Small intestine (tissue), 7 donors: ENCODE results near the gene INSRR. TPM values are rescaled to one million over a fixed set of nuclear protein-coding genes. Genes with fewer than 3 reads are reported as not detected.
A peak's percentile ranks its signal among the peaks of the same experiment; 100 is the strongest.

Source experiments
- DNase-seq, 2 donors: peaks; one replicate each; pipeline versions ENCODE4 v3.0.0 to v3.0.0-alpha.2; 2013
- FAIRE-seq: peaks from 2 replicates; lab custom pipeline; 2012; peaks lifted over from hg19 to GRCh38; lab: Jason Lieb, UNC
- H3K27ac ChIP-seq, 3 donors: one replicate each; pipeline ENCODE4 v1.5.1; 2013; ENCODE audit warnings: low read length in 2 of 3, mild to moderate bottlenecking in 2 of 3, control low read depth in 1 of 3, inconsistent platforms in 1 of 3, low read depth in 1 of 3, moderate library complexity in 1 of 3
- H3K27me3 ChIP-seq, 3 donors: one replicate each; pipeline ENCODE4 v1.6.1; 2013; ENCODE audit warnings: low read length in 3 of 3, inconsistent platforms in 1 of 3; ENCODE audit not compliant: control insufficient read depth in 3 of 3, insufficient read depth in 3 of 3
- H3K36me3 ChIP-seq, 3 donors: one replicate each; pipeline ENCODE4 v1.6.1; 2013; ENCODE audit warnings: low read length in 3 of 3, inconsistent platforms in 1 of 3, low read depth in 1 of 3, mild to moderate bottlenecking in 1 of 3, moderate library complexity in 1 of 3; ENCODE audit not compliant: control insufficient read depth in 3 of 3, insufficient read depth in 2 of 3
- H3K4me1 ChIP-seq, 3 donors: one replicate each; pipeline ENCODE4 v1.6.1; 2013; ENCODE audit warnings: low read length in 2 of 3, inconsistent platforms in 1 of 3, low read depth in 1 of 3, mild to moderate bottlenecking in 1 of 3, moderate library complexity in 1 of 3; ENCODE audit not compliant: control insufficient read depth in 3 of 3, insufficient read depth in 2 of 3
- H3K4me3 ChIP-seq, 3 donors: one replicate each; pipeline ENCODE4 v1.5.1; 2013; ENCODE audit warnings: low read length in 3 of 3, control low read depth in 1 of 3, inconsistent platforms in 1 of 3, low read depth in 1 of 3, mild to moderate bottlenecking in 1 of 3, moderate library complexity in 1 of 3
- H3K9me3 ChIP-seq, 2 donors: one replicate each; pipeline ENCODE4 v1.6.1; 2013; ENCODE audit warnings: low read depth in 1 of 2, low read length in 1 of 2; ENCODE audit not compliant: control insufficient read depth in 2 of 2, insufficient read depth in 1 of 2
- WGBS, 3 donors: extraction: QIAGEN DNeasy Blood & Tissue Kit; methylation state at CpG; one replicate each; pipeline ENCODE4 v1.1.7; 2013; 5-methylcytosine and 5-hydroxymethylcytosine counted together
- polyA plus RNA-seq, 4 donors: library from polyadenylated mRNA; stranded (reverse) in 3 of 4; unstranded in 1 of 4; fragments of 200-250 nt in 3 of 4; fragments of 120-200 nt in 1 of 4; gene quantifications; one replicate each; pipeline versions ENCODE4 v1.2.1 to v1.2.3, GENCODE V29; 2013
- donor health status: healthy with polysubstance abuse.
- donor health status: control.
- donor health status: control.
- donor health status: Bipolar disorder and iron deficiency.
- donor health status: healthy.

Gene INSRR
- polyA plus RNA-seq, 4 donors: 0.01 to 0.04 TPM; not detected in 2

- DNase-seq (no peak), FAIRE-seq (no peak)
- H3K27me3 ChIP-seq: peaks cover 0 to 14% (median 0%) of the 10 kb centered on the region in 3 donors
- H3K9me3 ChIP-seq: no peaks in the 10 kb centered on the region
- H3K4me1 ChIP-seq: peaks cover 0 to 20% (median 3%) of the 10 kb centered on the region in 3 donors
- H3K4me3 ChIP-seq: peak overlapping the region in 1 of 3 donors; percentile 49
- H3K36me3 ChIP-seq: no peaks in the 10 kb centered on the region
- H3K27ac ChIP-seq: peak overlapping the region in 2 of 3 donors; percentile 85
- 64 to 74% (median 66%) methylated on average over 9 to 10 of the region's 10 CpGs for WGBS, 3 donors
Measured at GRCh38 chr1:156815961-156816422, 42.9 kb downstream of the INSRR start.

- peak overlapping the region in 1 of 3 donors; percentile 85 for H3K27ac ChIP-seq
- H3K27me3 ChIP-seq: peaks cover 0 to 14% (median 0%) of the 10 kb centered on the region in 3 donors
- no peaks in the 10 kb centered on the region for H3K9me3 ChIP-seq
- no peak for FAIRE-seq
- 59 to 69% (median 64%) methylated on average over 5 of the region's 5 CpGs for WGBS, 3 donors
- peak overlapping the region in 1 of 3 donors; percentile 49 for H3K4me3 ChIP-seq
- H3K4me1 ChIP-seq: peaks cover 0 to 20% (median 3%) of the 10 kb centered on the region in 3 donors
- no peak for DNase-seq
- H3K36me3 ChIP-seq: no peaks in the 10 kb centered on the region
Measured at GRCh38 chr1:156815307-156815826, 43.5 kb downstream of the INSRR start.

GRCh38 chr1:156814571-156815260 lies 44.2 kb downstream of the INSRR start:
- peak overlapping the region in 2 of 3 donors; percentile 21 to 85 for H3K27ac ChIP-seq
- DNase-seq (no peak), FAIRE-seq (no peak)
- WGBS, 3 donors: 55 to 84% (median 83%) methylated on average over 6 to 7 of the region's 7 CpGs
- H3K27me3 ChIP-seq: peaks cover 0 to 14% (median 0%) of the 10 kb centered on the region in 3 donors
- H3K4me3 ChIP-seq: peak overlapping the region in 1 of 3 donors; percentile 40
- no peaks in the 10 kb centered on the region for H3K9me3 ChIP-seq
- H3K36me3 ChIP-seq: no peaks in the 10 kb centered on the region
- H3K4me1 ChIP-seq: peaks cover 0 to 20% (median 3%) of the 10 kb centered on the region in 3 donors

GRCh38 chr1:156813750-156814570 lies 45.0 kb downstream of the INSRR start:
- peaks cover 0 to 20% (median 3%) of the 10 kb centered on the region in 3 donors for H3K4me1 ChIP-seq
- FAIRE-seq: no peak
- H3K27ac ChIP-seq: peak overlapping the region in 2 of 3 donors; percentile 21 to 53
- H3K9me3 ChIP-seq: no peaks in the 10 kb centered on the region
- peaks cover 0 to 2% (median 0%) of the 10 kb centered on the region in 3 donors for H3K36me3 ChIP-seq
- DNase-seq: peak; percentile 81 to 92
- 4 to 8% (median 5%) methylated on average over 48 to 60 of the region's 60 CpGs for WGBS, 3 donors
- peaks cover 0 to 14% (median 0%) of the 10 kb centered on the region in 3 donors for H3K27me3 ChIP-seq
- H3K4me3 ChIP-seq: peak overlapping the region; percentile 25 to 46 (median 40)

DNA sequence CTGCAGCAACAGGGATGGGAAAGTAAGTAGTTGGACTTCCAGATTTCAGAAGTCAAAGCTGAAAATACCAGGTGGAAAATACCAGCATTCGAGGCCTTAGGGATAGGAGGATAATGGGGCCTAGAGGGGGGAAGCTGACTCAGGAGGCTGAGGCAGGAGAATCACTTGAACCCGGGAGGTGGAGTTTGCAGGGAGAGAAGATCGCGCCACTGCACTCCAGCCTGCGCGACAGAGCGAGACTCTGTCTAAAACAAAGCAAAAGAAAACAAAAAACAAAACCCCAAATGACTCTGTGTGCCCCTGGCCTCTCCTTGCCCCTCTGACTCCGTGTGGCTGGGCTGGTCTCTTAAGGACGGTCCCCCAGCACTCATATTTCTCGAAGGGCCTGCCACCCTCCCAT lies 45.6 kb downstream of the INSRR start:
- Histone ChIP-seq H3K27ac (no peak overlapping the region), H3K27me3 (peaks cover 0 to 14% (median 0%) of the 10 kb centered on the region in 3 donors), H3K36me3 (peaks cover 0 to 3% (median 0%) of the 10 kb centered on the region in 3 donors), H3K4me3 (peak overlapping the region in 2 of 3 donors; percentile 40 to 46), H3K4me1 (peaks cover 0 to 20% (median 3%) of the 10 kb centered on the region in 3 donors), H3K9me3 (no peaks in the 10 kb centered on the region)
- DNase-seq (no peak), FAIRE-seq (no peak)
- WGBS, 3 donors: 39 to 49% (median 46%) methylated on average over 10 of the region's 10 CpGs

DNA sequence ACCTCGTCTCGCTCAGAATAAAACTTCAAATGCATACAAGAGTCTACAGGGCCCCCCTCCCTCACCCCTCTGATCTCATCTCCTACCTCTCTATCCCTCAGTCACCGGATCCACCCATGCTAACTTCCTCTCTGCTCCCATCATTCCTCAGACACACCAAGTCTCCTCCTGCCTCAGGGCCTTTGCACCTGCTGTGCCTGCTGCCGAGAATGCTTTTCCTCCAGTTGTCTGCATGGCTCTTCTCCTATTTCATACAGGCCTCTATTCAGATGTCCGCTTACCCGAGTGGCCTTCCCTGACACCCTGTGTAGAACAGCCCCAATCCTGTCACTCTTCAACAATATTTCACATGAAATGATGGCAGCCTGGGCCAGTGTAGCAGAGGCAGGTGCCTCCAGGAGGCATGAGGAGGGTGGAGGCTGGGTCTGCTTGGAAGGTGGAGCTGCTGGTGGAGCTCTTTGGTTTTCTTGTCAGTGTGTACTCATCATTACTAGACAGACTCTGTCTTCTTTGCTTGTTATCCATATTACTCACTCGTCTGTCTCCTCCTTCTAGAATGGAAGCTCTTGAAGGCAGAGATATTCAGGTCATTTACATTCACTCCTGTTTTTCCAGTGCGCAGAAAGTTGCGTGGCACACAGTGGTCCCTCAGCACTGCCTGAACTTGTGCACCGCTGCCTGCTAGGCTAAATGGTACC lies 46.5 kb downstream of the INSRR start:
- WGBS, 3 donors: 95 to 99% (median 96%) methylated on average over 10 of the region's 10 CpGs
- H3K27me3 ChIP-seq: peaks cover 0 to 14% (median 0%) of the 10 kb centered on the region in 3 donors
- peaks cover 0 to 5% (median 0%) of the 10 kb centered on the region in 3 donors for H3K36me3 ChIP-seq
- FAIRE-seq (no peak), DNase-seq (no peak)
- no peak overlapping the region for H3K4me3 ChIP-seq
- peaks cover 0 to 20% (median 3%) of the 10 kb centered on the region in 3 donors for H3K4me1 ChIP-seq
- no peak overlapping the region for H3K27ac ChIP-seq
- H3K9me3 ChIP-seq: no peaks in the 10 kb centered on the region

DNA sequence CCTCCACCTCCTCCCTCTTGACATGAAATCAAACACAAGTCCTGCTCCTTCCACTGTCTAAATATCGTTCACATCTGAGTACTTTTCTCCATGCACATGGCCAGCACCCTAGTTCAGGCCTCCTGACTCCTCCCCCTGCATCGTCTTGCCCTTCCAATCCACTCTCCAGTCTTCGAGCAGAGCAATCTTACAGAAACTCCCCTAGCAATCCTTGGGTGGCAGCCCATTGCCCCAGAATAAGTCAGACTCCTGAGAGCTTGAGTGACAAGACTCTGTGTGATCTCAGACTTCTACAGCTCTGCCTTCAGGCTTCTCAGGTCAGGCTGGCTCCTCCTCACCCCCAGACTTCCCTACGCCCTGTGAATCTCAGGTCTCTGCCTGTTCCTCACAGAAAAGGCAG lies 47.7 kb downstream of the INSRR start:
- H3K4me1 ChIP-seq: peaks cover 0 to 20% (median 3%) of the 10 kb centered on the region in 3 donors
- no peak for FAIRE-seq
- no peak overlapping the region for H3K27ac ChIP-seq
- WGBS, 3 donors: 44 to 56% (median 55%) methylated on average over 4 of the region's 4 CpGs
- no peak overlapping the region for H3K4me3 ChIP-seq
- no peaks in the 10 kb centered on the region for H3K9me3 ChIP-seq
- peaks cover 0 to 9% (median 0%) of the 10 kb centered on the region in 3 donors for H3K27me3 ChIP-seq
- H3K36me3 ChIP-seq: peaks cover 0 to 8% (median 0%) of the 10 kb centered on the region in 3 donors
- no peak for DNase-seq
